Measurements from ENCODE around the gene CDC37L1.

DNA sequence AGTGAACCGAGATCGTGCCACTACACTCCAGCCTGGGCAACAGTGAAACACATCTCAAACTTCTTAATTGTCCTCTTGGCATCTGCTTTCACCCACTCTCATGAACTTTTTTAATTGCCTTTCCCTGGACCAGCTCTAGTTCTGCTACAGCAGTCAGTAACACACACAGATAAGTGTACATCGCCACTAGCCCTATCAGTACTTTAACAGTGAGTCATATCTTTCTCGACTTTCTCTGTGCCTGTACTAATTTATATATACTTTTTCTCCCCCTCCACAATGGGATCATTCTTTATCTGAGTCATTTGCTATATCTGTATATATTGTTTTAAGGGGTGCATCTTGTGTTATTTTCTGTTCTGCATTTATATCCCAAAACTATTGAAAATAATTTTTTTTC, 6.7 kb downstream of the CDC37L1 start:
- TF ChIP-seq EZH2 (IDR thresholded peaks at IDR 0.05; ENCODE audit: borderline replicate concordance, low read length) (no peak), CTCF (conservative IDR thresholded peaks at IDR 0.05 in 1 of 2, IDR thresholded peaks at IDR 0.05 in 1 of 2; ENCODE audit: extremely low read depth in 1 of 2, insufficient read depth in 1 of 2, low read depth in 1 of 2, low read length in 2 of 2) (no peak)

All from mammary epithelial cell (primary cell).